Gastroesophageal sphincter (tissue), 4 donors: ENCODE measurements around the gene APRT. TPM values are rescaled to one million over a fixed set of nuclear protein-coding genes. Genes with fewer than 3 reads are reported as not detected.

Experiments used
- ATAC-seq: fragments of 150-250 bp; one replicate; pipeline ENCODE4 v1.9.1; 2016; ENCODE audit warnings: mild to moderate bottlenecking, moderate library complexity
- H3K27ac ChIP-seq, 4 donors: fragments of 200-600 bp; sonication (generic) in 3 of 4; 1 replicate in 3 of 4; 2 replicates in 1 of 4; pipeline ENCODE4 v1.5.1; 2016 to 2019
- H3K27me3 ChIP-seq: fragments of 200-600 bp; sonication (generic); one replicate; pipeline ENCODE4 v1.5.1; 2019
- H3K36me3 ChIP-seq, 2 donors: fragments of 200-600 bp; sonication (generic); one replicate each; pipeline ENCODE4 v1.5.1; 2019; ENCODE audit warnings: control low read depth in 1 of 2
- H3K4me1 ChIP-seq, 3 donors: fragments of 200-600 bp; sonication (generic); 1 replicate in 2 of 3; 2 replicates in 1 of 3; pipeline ENCODE4 v1.5.1; 2016 to 2019; ENCODE audit warnings: control low read depth in 2 of 3
- H3K4me3 ChIP-seq, 2 donors: fragments of 200-600 bp; sonication (generic); one replicate each; pipeline ENCODE4 v1.5.1; 2019; ENCODE audit warnings: mild to moderate bottlenecking in 1 of 2, moderate library complexity in 1 of 2
- H3K9me3 ChIP-seq, 3 donors: fragments of 200-600 bp; sonication (generic); one replicate each; pipeline ENCODE4 v1.5.1; 2017 to 2019; ENCODE audit warnings: control low read depth in 2 of 3
- CTCF ChIP-seq, 4 experiments: fragments of 200-600 bp in 2 of 4; fragments of 450-650 bp in 2 of 4; sonication (generic) in 1 of 4; IDR thresholded peaks; one replicate each; pipeline ENCODE4 v1.5.1; 2017 to 2019; ENCODE audit warnings: antibody characterized with exemption in 4 of 4, mild to moderate bottlenecking in 2 of 4, moderate library complexity in 2 of 4
- EP300 ChIP-seq: sonication (generic); formaldehyde crosslinking; IDR thresholded peaks from one replicate; pipeline ENCODE4 v1.6.1; 2017; ENCODE audit warnings: antibody characterized with exemption, mild to moderate bottlenecking
- POLR2A ChIP-seq, 2 donors: fragments of 450-650 bp; IDR thresholded peaks; one replicate each; pipeline ENCODE4 v1.6.1; 2017; ENCODE audit warnings: antibody characterized with exemption in 2 of 2, mild to moderate bottlenecking in 2 of 2, moderate library complexity in 1 of 2
- POLR2AphosphoS5 ChIP-seq: sonication (generic); formaldehyde crosslinking; IDR thresholded peaks from one replicate; pipeline ENCODE4 v1.6.1; 2017; ENCODE audit warnings: antibody characterized with exemption
- WGBS, 2 donors: methylation state at CpG; one replicate each; pipeline ENCODE4 v1.1.5; 2018; ENCODE audit warnings: low coverage in 1 of 2; 5-methylcytosine and 5-hydroxymethylcytosine counted together
- total RNA-seq, 4 donors: library from RNA; depleted of rRNA; stranded (reverse); fragments of >200 nt; gene quantifications; one replicate each; pipeline ENCODE4 v1.1.0, GENCODE V29; 2016

Gene APRT
- total RNA-seq, 4 donors from 2014 or later: 64.9 to 103 (median 92.9) TPM

- H3K4me1 ChIP-seq: no peaks in the 10 kb centered on the region
- no peak for ATAC-seq
- H3K9me3 ChIP-seq: no peaks in the 10 kb centered on the region
- no peak overlapping the region for H3K4me3 ChIP-seq
- 76 to 85% methylated on average over 4 to 6 of the region's 16 CpGs for WGBS, 2 donors
- no peak for TF ChIP-seq POLR2A (IDR thresholded peaks at IDR 0.05)
- no peak for TF ChIP-seq POLR2AphosphoS5
- TF ChIP-seq CTCF (IDR thresholded peaks at IDR 0.05): no peak
- no peak for TF ChIP-seq EP300
- H3K36me3 ChIP-seq: peaks cover 0 to 36% of the 10 kb centered on the region in 2 donors
- no peaks in the 10 kb centered on the region for H3K27me3 ChIP-seq
- H3K27ac ChIP-seq: no peak overlapping the region
Observed at GRCh38 chr16:88819126-88819525, 7.4 kb upstream of the APRT start.

DNA sequence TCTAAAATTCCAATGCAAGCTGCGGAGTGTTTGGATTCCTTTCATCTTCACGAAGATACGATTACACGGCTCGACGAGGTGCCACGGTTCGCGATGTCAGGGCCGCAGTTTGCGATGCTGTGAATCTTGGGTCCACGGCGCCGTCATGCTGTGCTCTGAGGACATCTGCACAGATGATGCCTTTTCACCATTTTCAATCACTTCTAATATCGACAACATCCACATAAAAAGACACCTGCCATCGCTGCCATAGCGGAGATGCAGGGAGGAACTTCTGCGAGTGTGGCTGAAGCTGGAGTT is 6.8 kb upstream of the APRT start:
- H3K36me3 ChIP-seq: peaks cover 0 to 31% of the 10 kb centered on the region in 2 donors
- no peak overlapping the region for H3K27ac ChIP-seq
- H3K4me1 ChIP-seq: peaks cover 0 to 2% (median 0%) of the 10 kb centered on the region in 3 donors
- 77% methylated on average over 18 of the region's 18 CpGs; no CpG with 5 or more reads in 1 of the 2 donors for WGBS, 2 donors
- H3K9me3 ChIP-seq: no peaks in the 10 kb centered on the region
- no peak for TF ChIP-seq POLR2A (IDR thresholded peaks at IDR 0.05)
- TF ChIP-seq POLR2AphosphoS5: no peak
- TF ChIP-seq EP300: no peak
- no peak for TF ChIP-seq CTCF (IDR thresholded peaks at IDR 0.05)
- no peaks in the 10 kb centered on the region for H3K27me3 ChIP-seq
- no peak overlapping the region for H3K4me3 ChIP-seq
- ATAC-seq: no peak

GRCh38 chr16:88817785-88818574 is 6.3 kb upstream of the APRT start:
- WGBS, 2 donors: 63% methylated on average over 2 of the region's 40 CpGs; no CpG with 5 or more reads in 1 of the 2 donors
- Histone ChIP-seq H3K9me3 (no peaks in the 10 kb centered on the region), H3K36me3 (peaks cover 0 to 28% of the 10 kb centered on the region in 2 donors), H3K4me1 (peaks cover 0 to 7% (median 3%) of the 10 kb centered on the region in 3 donors), H3K27me3 (no peaks in the 10 kb centered on the region), H3K27ac (no peak overlapping the region), H3K4me3 (no peak overlapping the region)
- TF ChIP-seq CTCF (IDR thresholded peaks at IDR 0.05): no peak
- TF ChIP-seq EP300: no peak
- TF ChIP-seq POLR2AphosphoS5: no peak
- TF ChIP-seq POLR2A (IDR thresholded peaks at IDR 0.05): no peak
- no peak for ATAC-seq

- Histone ChIP-seq H3K27ac (no peak overlapping the region), H3K9me3 (no peaks in the 10 kb centered on the region), H3K27me3 (no peaks in the 10 kb centered on the region), H3K4me1 (peaks cover 0 to 18% (median 7%) of the 10 kb centered on the region in 3 donors), H3K36me3 (peaks cover 0 to 18% of the 10 kb centered on the region in 2 donors), H3K4me3 (no peak overlapping the region)
- no peak for ATAC-seq
- WGBS, 2 donors: no CpG with 5 or more reads among the region's 41 CpGs
- TF ChIP-seq POLR2AphosphoS5 (no peak), EP300 (no peak), CTCF (IDR thresholded peaks at IDR 0.05) (no peak), POLR2A (IDR thresholded peaks at IDR 0.05) (no peak)
Observed at GRCh38 chr16:88816736-88817535, 5.2 kb upstream of the APRT start.
